ENCODE data around the gene RMC1.
"Not testable (repeated sequence)": the region's sequence is repeated elsewhere in the genome, so short reads cannot be mapped to it uniquely, and the experiment has no call there.

The RMC1 gene

DNA sequence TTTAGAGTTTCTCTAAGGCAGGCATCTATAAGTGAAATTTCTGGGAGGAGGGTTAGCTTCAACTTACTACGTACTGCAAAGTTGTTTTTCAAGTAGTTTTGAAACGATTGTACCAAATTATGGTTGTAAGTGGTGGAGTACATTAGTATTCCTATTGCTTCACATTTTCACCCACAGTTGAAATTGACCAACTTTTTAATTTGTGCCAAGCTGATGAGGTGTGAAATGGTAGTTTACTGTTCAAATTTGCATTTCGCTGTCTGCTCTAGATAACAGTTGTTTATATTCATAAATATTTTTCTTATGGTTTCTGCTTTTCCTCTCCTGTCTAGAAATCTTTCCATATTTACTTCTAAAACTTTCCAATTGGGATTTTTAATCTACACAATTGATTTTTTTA lies 64.4 kb downstream of the RMC1 start:
- DNase-seq = no peak

- no peak for DNase-seq
Measured at GRCh38 chr18:23568281-23569138, 65.2 kb downstream of the RMC1 start.

DNA sequence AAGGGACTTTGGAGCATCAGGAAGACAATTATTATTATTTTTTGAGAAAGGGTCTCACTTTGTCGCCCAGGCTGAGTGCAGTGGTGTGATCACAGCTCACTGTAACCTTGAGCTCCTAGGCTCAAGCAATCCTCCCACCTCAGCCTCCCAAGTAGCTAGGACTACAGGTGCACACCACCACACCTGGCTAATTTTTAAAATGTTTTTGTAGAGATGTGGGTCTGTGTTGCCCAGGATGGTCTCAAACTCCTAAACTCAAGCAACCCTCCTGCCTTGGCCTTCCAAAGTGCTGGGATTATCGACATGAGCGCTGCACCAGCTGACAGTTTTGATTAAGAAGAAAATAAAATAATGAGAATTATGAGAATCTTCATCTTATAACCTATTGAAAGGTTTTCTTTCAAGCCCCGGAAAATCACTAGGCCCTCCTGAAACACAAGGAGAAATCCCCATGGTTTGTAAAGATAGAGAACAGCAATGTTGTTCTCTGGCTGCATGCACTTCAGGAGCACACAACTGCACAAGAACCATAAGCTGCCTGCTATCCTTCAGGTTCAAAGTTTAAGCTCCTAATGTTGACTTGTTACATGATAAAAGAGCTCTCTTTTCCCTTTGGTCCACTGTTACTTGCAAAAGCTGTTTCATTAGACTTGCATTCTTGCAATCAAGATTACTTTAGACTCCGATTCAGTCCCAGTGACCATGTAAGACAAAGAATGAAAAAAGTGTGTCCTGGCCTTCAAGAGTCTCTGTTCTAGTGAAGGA lies 66.2 kb downstream of the RMC1 start:
- DNase-seq = no peak

GRCh38 chr18:23570912-23571504 lies 67.7 kb downstream of the RMC1 start:
- DNase-seq = no peak

DNA sequence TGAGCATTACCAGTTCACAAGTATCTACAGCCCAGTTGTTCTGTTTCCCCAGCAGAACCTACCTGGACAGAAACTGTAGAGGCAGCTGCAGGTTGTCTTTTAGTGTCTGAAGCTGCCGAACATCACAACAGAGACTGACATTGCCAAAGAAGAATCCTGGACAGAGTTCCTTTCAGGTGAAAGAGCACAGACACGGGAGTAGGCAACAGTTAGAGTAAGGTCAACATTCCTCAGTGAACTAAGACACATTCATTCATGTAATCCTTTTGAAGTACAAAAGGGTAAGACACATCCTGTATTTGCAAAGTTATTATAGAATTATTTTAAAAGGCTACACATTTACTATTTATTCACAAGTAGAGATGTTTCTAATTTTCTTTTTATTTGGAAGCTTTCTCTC lies 68.7 kb downstream of the RMC1 start:
- no peak for DNase-seq

DNA sequence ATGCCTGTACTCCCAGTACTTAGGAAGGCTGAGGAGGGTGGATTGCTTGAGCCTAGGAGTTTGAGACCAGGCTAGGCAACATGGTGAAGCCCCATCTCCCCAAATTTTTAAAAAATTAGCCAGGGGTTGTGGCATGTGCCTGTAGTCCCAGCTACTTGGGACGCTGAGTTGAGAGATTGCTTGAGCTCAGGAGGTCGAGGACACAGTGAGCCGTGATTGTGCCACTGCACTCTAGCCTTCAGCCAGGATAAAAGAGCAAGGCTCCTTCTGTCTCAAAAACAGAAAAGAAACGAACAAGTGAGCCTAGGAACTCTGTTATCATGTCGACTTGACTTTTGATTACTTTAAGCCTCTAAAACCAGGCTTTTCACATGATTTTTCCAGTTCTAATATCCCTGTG lies 69.3 kb downstream of the RMC1 start:
- DNase-seq = no peak

GRCh38 chr18:23573020-23573419 lies 69.7 kb downstream of the RMC1 start:
- DNase-seq = no peak

DNA sequence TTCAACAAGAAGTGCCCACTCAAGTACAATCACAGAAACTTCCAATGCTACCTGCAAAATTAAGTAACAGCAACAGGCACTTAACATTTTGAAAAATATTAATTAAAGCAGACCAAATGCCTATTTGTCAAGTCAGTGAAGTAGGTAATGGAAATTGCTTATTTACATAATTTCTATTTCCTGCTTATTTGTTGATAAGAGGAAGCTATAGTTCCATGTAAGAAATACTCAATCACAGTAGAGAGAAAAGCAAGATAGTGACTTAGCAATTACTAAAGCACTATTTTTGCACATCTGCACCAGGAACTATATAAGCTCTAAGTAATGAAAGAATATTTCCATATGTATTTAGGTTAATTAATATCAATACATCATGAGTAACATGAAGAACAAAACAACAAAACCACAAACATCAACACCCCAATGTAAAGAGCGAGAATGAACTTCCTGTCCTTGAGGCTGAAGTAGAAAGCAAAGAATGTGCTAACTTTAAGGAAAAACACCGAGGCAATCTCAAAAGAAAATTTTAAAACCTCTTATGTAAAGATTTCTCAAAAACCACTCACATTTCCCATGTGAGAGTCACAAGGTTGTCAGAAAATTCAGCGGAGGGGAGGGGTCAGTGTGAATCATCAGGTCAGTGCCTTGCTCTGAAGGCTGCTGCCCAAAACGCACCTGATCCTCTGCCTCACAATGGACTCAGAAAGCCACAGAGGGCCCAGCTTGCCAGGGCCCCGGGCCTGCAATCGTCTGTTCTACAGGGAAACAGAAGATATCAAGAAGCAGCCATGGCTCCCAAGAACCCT lies 70.5 kb downstream of the RMC1 start:
- DNase-seq = peak; percentile 29 to 40

DNA sequence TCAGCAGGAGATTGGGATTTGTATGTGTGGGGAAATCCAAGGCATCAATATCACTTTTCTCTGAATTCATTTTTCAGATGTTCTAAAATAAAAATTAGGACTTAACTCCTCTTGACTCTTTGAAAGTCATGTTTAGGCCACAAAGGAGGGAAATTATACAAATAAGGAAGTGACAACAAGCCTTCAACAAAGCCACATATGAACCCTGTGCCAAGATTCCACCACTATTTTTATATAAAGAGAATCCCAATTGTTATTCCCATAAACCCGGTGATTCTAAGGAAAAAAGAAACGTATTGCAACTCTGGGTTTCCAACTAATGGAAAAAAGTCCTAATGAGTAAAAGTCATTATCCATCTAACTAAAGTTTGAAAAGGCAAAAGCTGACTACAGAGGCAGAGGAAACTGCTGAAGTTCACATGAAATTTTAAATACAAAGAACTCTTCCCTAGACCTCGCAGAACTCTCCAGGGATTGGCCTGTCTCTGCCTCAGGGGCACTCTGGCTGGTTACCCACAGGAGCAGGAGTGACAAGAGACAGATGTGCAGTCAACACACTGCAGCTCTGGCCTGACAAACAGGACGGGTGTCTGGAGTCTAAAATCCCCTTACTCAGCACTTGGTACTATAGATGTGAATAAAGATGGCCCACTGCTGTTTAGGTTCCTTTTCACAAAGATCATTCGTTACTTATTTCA lies 71.4 kb downstream of the RMC1 start:
- no peak for DNase-seq

- DNase-seq = no peak
Measured at GRCh38 chr18:23575309-23575651, 72.0 kb downstream of the RMC1 start.

DNA sequence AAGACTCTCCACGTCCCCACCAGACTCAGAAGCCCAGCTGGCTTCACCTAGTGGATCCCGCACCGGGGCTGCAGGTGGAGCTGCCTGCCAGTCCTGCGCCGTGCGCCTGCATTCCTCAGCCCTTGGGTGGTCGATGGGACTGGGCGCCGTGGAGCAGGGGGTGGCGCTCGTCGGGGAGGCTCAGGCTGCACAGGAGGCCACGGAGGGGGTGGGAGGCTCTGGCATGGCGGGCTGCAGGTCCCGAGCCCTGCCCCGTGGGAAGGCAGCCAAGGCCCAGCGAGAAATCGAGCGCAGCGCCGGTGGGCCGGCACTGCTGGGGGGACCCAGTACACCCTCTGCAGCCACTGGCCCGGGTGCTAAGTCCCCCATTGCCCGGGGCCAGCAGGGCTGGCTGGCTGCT lies 74.2 kb downstream of the RMC1 start:
- not testable (repeated sequence) for DNase-seq

DNA sequence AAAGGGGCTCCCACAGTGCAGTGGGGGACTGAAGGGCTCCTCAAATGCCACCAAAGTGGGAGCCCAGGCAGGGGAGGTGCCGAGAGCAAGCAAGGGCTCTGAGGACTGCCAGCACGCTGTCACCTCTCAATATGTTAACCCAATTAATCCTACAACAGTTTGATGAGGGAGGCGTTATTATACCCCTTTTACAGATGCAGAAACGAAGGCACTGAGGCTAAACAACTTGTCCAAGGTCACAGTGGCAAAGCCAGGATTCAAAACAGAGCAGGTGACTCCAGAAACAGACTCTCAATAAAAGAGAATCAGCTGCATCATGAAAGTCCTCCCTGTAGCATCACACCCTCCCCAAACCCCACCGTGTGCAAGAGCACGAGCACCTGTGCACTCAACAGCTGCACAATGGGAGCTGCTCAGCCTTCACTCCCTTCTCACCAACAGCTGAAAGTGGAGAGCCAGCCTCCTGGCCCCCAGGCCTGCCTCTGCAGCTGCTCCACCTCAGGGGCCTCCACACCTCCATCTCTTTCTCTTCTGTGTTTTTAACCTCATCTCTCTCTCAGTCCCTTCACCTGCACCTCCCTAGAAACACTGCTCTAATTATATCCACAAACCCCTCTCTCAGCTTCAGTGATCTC lies 74.9 kb downstream of the RMC1 start:
- DNase-seq = no peak

DNA sequence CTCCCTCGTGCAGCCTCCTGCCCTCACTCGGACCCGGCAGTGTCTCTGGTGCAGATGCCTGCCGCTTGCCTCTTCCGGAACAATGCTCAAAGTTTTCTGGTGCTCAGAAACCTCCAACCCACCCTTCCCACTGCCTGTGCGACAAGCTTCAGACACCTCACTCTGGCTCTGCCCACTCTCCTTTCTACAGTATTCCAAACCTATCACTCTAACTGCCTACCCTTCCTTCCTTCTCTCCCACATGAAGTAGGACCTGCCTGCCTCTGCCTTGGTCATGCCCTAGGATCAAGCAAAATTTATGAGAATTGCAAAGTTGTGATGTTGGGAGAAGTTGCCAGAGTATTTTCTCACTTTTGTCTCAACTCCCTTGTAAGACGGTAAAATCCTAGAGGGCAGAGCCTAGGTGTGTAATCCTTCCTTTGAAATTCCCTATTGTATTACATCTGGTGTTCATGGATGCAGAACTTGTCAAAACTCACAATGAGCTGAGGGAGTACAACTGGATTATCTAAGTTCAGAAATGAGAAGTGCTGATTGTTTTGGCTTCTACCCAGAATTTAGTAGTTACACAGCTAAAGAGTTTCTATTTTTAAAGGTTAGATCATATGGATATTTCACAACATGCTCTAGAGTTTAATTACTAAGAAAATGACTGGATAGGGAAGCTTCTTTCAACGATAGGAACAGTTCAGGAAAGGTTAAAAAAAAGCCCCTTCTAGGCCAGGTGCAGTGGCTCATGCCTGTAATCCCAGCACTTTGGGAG lies 75.8 kb downstream of the RMC1 start:
- no peak for DNase-seq

GRCh38 chr18:23580677-23581367 lies 77.5 kb downstream of the RMC1 start:
- no peak for DNase-seq
